Erythroblast (primary cell): ENCODE measurements around the gene CHAC2.
"Not testable (repeated sequence)": the region's sequence is repeated elsewhere in the genome, so short reads cannot be mapped to it uniquely, and the experiment has no call there.

Source experiments
- DNase-seq, 2 experiments: peaks; one replicate each; lab custom pipeline; 2025; lab: John Stamatoyannopoulos, UW
- GATA1 ChIP-seq: IDR thresholded peaks from 2 replicates; pipeline ENCODE4 v1.6.1; 2011; ENCODE audit warnings: low read depth, mild to moderate bottlenecking, control low read depth, low read length, moderate library complexity
- POLR2A ChIP-seq: IDR thresholded peaks from 2 replicates; pipeline ENCODE4 v1.6.1; 2011; ENCODE audit warnings: mild to moderate bottlenecking, low read length

CHAC2 gene

GRCh38 chr2:53767405-53768241, at the start of gene CHAC2:
Gene CHAC2 (plus strand): TSS chr2:53767804. CDS start chr2:53767887, 83 bp downstream.
- DNase-seq: peak; percentile 91 to 93
- TF ChIP-seq POLR2A (peak; percentile 97), GATA1 (no peak)

- not testable (repeated sequence) for DNase-seq
These were observed 46.7 kb upstream of the CHAC2 start for GRCh38 chr2:53720944-53721343.

DNA sequence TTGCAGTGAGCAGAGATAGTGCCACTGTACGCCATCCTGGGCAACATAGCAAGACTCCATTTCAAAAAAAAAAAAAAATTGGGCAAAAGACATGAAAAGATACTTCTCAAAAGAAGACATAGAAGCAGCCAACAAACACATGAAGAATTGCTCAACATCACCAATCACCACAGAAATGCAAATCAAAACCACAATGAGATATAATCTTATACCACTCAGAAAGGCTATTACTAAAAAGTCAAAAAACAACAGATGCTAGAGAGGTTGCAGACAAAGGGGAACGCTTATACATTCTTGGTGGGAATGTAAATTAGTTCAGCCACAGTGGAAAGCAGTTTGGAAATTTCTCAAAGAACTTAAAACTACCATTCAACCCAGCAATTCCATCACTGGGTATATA, 43.1 kb upstream of the CHAC2 start:
- DNase-seq: no peak
- TF ChIP-seq GATA1 (no peak), POLR2A (no peak)

- TF ChIP-seq POLR2A: no peak
- no peak for TF ChIP-seq GATA1
- no peak for DNase-seq
These were observed 41.9 kb upstream of the CHAC2 start for GRCh38 chr2:53725662-53726061.

- TF ChIP-seq POLR2A: no peak
- TF ChIP-seq GATA1: no peak
- no peak for DNase-seq
These were observed 39.7 kb upstream of the CHAC2 start for GRCh38 chr2:53727921-53728320.

GRCh38 chr2:53729143-53729762, 38.4 kb upstream of the CHAC2 start:
- TF ChIP-seq POLR2A (no peak), GATA1 (no peak)
- no peak for DNase-seq

DNA sequence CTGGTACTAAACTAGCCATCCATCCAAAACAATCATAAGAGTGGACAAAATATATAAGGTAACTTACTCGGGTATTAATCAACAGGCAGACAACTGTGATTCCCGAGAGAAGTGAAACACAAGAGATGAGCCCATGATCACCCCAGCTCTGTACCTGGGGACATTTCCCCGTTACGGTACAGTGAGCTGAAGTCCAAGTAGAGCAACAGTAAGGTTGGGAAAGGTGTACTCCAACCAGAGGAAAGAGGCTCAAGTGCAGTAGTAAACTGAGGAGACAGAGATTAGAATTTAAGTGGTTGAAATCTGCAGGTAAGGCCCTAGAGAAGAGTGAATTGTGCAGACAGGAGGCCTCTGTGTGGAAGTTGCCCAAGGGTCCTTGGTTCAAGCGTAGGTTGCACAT, 30.5 kb upstream of the CHAC2 start:
- TF ChIP-seq GATA1 (no peak), POLR2A (no peak)
- no peak for DNase-seq

DNA sequence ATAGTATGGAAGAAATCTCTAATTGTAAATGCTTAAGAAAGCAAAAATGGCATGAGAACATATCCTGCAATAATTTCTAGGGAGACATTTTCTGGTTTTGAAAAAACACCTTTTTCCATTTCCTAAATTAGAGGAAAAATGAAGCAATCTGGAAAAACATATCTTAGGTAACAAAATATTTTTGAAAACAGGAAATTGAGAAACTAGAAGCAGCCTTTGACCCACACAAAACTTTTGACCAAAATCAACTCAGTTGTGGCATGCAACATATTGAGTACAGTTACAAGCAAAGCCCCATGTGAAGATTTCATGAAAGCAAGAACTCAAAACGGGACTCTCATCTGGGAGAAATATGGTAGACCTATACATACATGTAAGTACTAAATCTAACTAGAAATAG, 28.6 kb upstream of the CHAC2 start:
- DNase-seq: no peak
- TF ChIP-seq POLR2A: no peak
- no peak for TF ChIP-seq GATA1

DNA sequence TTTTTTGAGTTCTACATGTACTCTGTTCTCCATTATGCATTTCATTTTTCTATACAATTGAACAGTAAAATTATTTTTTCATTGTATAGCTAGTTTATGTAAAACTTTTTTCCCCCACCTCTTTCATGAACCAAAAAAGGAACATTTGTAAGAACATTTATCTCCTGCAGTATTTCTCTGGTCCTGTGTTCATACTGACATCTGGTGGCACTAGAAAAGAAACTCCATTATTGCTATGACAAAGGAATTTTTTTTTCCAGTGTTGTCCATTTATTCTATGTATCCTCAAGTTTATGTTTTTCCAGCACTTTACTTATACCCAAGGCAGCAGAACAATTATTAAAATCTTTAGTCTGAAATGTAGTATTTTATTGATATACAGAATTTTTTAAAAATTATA, 27.4 kb upstream of the CHAC2 start:
- no peak for TF ChIP-seq POLR2A
- no peak for TF ChIP-seq GATA1
- DNase-seq: peak; percentile 13 to 53

- TF ChIP-seq POLR2A: no peak
- TF ChIP-seq GATA1: no peak
- DNase-seq: no peak
These were observed 23.1 kb upstream of the CHAC2 start for GRCh38 chr2:53744395-53745065.

- no peak for DNase-seq
- no peak for TF ChIP-seq POLR2A
- no peak for TF ChIP-seq GATA1
These were observed 17.4 kb upstream of the CHAC2 start for GRCh38 chr2:53750041-53750768.

DNA sequence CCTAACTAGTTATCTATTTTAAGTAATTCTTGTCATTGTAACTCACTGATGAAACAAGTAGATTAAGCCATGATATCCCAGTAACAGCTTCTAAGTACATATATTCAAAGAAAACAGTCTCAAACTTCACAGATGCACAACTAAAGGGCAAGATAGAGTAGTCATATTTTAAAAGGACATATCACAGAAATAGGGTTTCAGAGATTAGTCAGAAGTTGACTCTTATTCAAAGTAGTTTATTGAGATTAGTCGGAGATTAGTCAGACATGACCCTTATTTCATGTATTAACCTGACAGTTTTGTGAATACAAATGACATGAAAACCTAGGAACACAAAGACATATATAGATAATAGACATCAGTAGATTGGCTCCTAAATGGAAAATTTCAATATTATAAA, 15.9 kb upstream of the CHAC2 start:
- no peak for DNase-seq
- no peak for TF ChIP-seq GATA1
- TF ChIP-seq POLR2A: no peak

GRCh38 chr2:53752385-53752784, 15.2 kb upstream of the CHAC2 start:
- no peak for TF ChIP-seq POLR2A
- TF ChIP-seq GATA1: no peak
- no peak for DNase-seq

- TF ChIP-seq POLR2A (no peak), GATA1 (no peak)
- DNase-seq: no peak
These were observed 14.6 kb upstream of the CHAC2 start for GRCh38 chr2:53753041-53753440.
